GM21619 (cell line): ENCODE data around the gene TBC1D22A.

Experiments
- ATAC-seq: cut with Tn5 transposase; IDR thresholded peaks from one replicate; pipeline ENCODE4 v1.9.1; 2021; ENCODE audit not compliant: unreplicated experiment

The TBC1D22A gene

GRCh38 chr22:47201186-47201995 is 438.9 kb downstream of the TBC1D22A start:
- no peak for ATAC-seq

- ATAC-seq = no peak
Observed at GRCh38 chr22:47201996-47202818, 439.8 kb downstream of the TBC1D22A start.

GRCh38 chr22:47202819-47203553 is 440.5 kb downstream of the TBC1D22A start:
- no peak for ATAC-seq

- no peak for ATAC-seq
Observed at GRCh38 chr22:47203554-47203991, 441.1 kb downstream of the TBC1D22A start.

GRCh38 chr22:47204002-47204979 is 441.8 kb downstream of the TBC1D22A start:
- no peak for ATAC-seq

GRCh38 chr22:47205081-47205491 is 442.6 kb downstream of the TBC1D22A start:
- ATAC-seq = no peak

GRCh38 chr22:47205554-47205953 is 443.1 kb downstream of the TBC1D22A start:
- ATAC-seq = no peak

GRCh38 chr22:47206164-47206563 is 443.7 kb downstream of the TBC1D22A start:
- ATAC-seq = no peak

GRCh38 chr22:47206666-47207218 is 444.3 kb downstream of the TBC1D22A start:
- ATAC-seq = no peak

- no peak for ATAC-seq
Observed at GRCh38 chr22:47207387-47207786, 444.9 kb downstream of the TBC1D22A start.

GRCh38 chr22:47207846-47208554 is 445.6 kb downstream of the TBC1D22A start:
- ATAC-seq = no peak

GRCh38 chr22:47208630-47209029 is 446.2 kb downstream of the TBC1D22A start:
- ATAC-seq = no peak

GRCh38 chr22:47209040-47209514 is 446.6 kb downstream of the TBC1D22A start:
- no peak for ATAC-seq

- ATAC-seq = no peak
Observed at GRCh38 chr22:47209547-47210023, 447.1 kb downstream of the TBC1D22A start.

GRCh38 chr22:47210112-47210657 is 447.7 kb downstream of the TBC1D22A start:
- no peak for ATAC-seq

- ATAC-seq = no peak
Observed at GRCh38 chr22:47210686-47211085, 448.2 kb downstream of the TBC1D22A start.

GRCh38 chr22:47213571-47214230 is 451.3 kb downstream of the TBC1D22A start:
- no peak for ATAC-seq

GRCh38 chr22:47215851-47216250 is 453.4 kb downstream of the TBC1D22A start:
- no peak for ATAC-seq
